Trophoblast cell (in vitro differentiated cells and primary cell): ENCODE results near the gene ULK3.

Experiments
- DNase-seq, 2 donors: peaks; one replicate each; pipeline ENCODE4 v3.0.0-alpha.2; 2016
- H2AFZ ChIP-seq: 2 replicates; pipeline ENCODE4 v1.6.1; 2013; ENCODE audit warnings: low read length, moderate library complexity, mild to moderate bottlenecking; ENCODE audit not compliant: insufficient read depth, poor library complexity
- H2AK5ac ChIP-seq: 2 replicates; pipeline ENCODE4 v1.6.1; 2013; ENCODE audit warnings: mild to moderate bottlenecking, low read length
- H2BK120ac ChIP-seq: 2 replicates; pipeline ENCODE4 v1.6.1; 2013; ENCODE audit warnings: low read length, mild to moderate bottlenecking, moderate library complexity; ENCODE audit not compliant: insufficient read depth, poor library complexity
- H2BK12ac ChIP-seq: 2 replicates; pipeline ENCODE4 v1.6.1; 2013; ENCODE audit warnings: mild to moderate bottlenecking, low read length, moderate library complexity
- H2BK5ac ChIP-seq: 2 replicates; pipeline ENCODE4 v1.6.1; 2013; ENCODE audit warnings: low read length, low read depth, moderate library complexity, mild to moderate bottlenecking; ENCODE audit not compliant: poor library complexity
- H3K14ac ChIP-seq: 2 replicates; pipeline ENCODE4 v1.6.1; 2013; ENCODE audit warnings: mild to moderate bottlenecking, low read length
- H3K18ac ChIP-seq: 2 replicates; pipeline ENCODE4 v1.6.1; 2013; ENCODE audit warnings: mild to moderate bottlenecking, low read length
- H3K23ac ChIP-seq: 2 replicates; pipeline ENCODE4 v1.6.1; 2013; ENCODE audit warnings: low read length
- H3K27ac ChIP-seq: 2 replicates; pipeline ENCODE4 v1.5.1; 2013; ENCODE audit warnings: low read depth, mild to moderate bottlenecking, inconsistent platforms, low read length, moderate library complexity
- H3K27me3 ChIP-seq: 2 replicates; pipeline ENCODE4 v1.6.1; 2013; ENCODE audit warnings: inconsistent platforms, mild to moderate bottlenecking, low read length, moderate library complexity; ENCODE audit not compliant: insufficient read depth
- H3K36me3 ChIP-seq, 2 experiments: 1 replicate in 1 of 2; 2 replicates in 1 of 2; pipeline ENCODE4 v1.6.1; 2013; ENCODE audit warnings: low read length in 2 of 2, mild to moderate bottlenecking in 2 of 2, moderate library complexity in 1 of 2; ENCODE audit not compliant: insufficient read depth in 2 of 2, control insufficient read depth in 1 of 2
- H3K4ac ChIP-seq: 2 replicates; pipeline ENCODE4 v1.6.1; 2013; ENCODE audit warnings: low read depth, mild to moderate bottlenecking, low read length, moderate library complexity
- H3K4me1 ChIP-seq, 2 experiments: 1 replicate in 1 of 2; 2 replicates in 1 of 2; pipeline ENCODE4 v1.6.1; 2013; ENCODE audit warnings: low read length in 2 of 2, mild to moderate bottlenecking in 2 of 2, moderate library complexity in 1 of 2; ENCODE audit not compliant: insufficient read depth in 2 of 2, control insufficient read depth in 1 of 2
- H3K4me2 ChIP-seq: 2 replicates; pipeline ENCODE4 v1.6.1; 2013; ENCODE audit warnings: inconsistent platforms, mild to moderate bottlenecking, low read length, moderate library complexity
- H3K4me3 ChIP-seq: 2 replicates; pipeline ENCODE4 v1.5.1; 2013; ENCODE audit warnings: mild to moderate bottlenecking, low read depth, low read length, inconsistent platforms
- H3K79me1 ChIP-seq: one replicate; pipeline ENCODE4 v1.6.1; 2013; ENCODE audit warnings: low read length
- H3K79me2 ChIP-seq: 2 replicates; pipeline ENCODE4 v1.6.1; 2013; ENCODE audit warnings: low read length, mild to moderate bottlenecking; ENCODE audit not compliant: control insufficient read depth, insufficient read depth, poor library complexity
- H3K9ac ChIP-seq: 2 replicates; pipeline ENCODE4 v1.6.1; 2013; ENCODE audit warnings: mild to moderate bottlenecking, low read length
- H3K9me3 ChIP-seq: 2 replicates; pipeline ENCODE4 v1.6.1; 2013; ENCODE audit warnings: low read depth, mild to moderate bottlenecking, control low read depth, inconsistent platforms, low read length; ENCODE audit not compliant: insufficient read depth
- H4K12ac ChIP-seq: 2 replicates; pipeline ENCODE4 v1.6.1; 2013; ENCODE audit warnings: low read depth, mild to moderate bottlenecking, low read length, moderate library complexity
- H4K8ac ChIP-seq: 2 replicates; pipeline ENCODE4 v1.6.1; 2013; ENCODE audit warnings: low read depth, mild to moderate bottlenecking, low read length, moderate library complexity
- H4K91ac ChIP-seq: one replicate; pipeline ENCODE4 v1.6.1; 2013; ENCODE audit warnings: low read depth, mild to moderate bottlenecking, low read length, moderate library complexity
- WGBS: extraction: QIAGEN DNeasy Blood & Tissue Kit; methylation state at CpG from one replicate; pipeline ENCODE4 v1.1.7; 2013; ENCODE audit warnings: missing lambda C conversion rate; ENCODE audit not compliant: insufficient read length, insufficient coverage; ENCODE audit errors: extremely low coverage; 5-methylcytosine and 5-hydroxymethylcytosine counted together

ULK3 gene

DNA sequence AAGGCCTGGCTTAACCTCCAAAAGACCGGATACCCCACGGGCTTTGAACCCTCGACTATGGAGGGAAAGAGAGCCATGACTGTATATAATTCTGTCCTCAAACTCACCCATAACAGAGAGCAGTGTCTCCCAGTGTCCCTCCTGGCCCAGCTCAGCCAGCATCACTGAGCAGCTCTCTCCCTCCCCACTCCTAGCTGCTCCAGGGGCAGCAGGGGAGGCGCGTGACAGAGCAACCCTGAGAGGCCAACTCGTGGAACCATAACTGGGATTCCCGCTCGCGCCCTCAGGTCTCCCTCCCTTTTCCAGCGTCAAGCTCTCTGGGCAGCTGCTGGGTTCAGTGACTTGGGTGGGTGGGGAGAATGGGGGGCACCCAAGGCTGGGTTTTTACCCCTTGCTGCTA lies 17.1 kb downstream of the ULK3 start:
- H4K91ac ChIP-seq = no peak overlapping the region
- no peak overlapping the region for H3K23ac ChIP-seq
- H2BK5ac ChIP-seq = no peak overlapping the region
- no peak overlapping the region for H3K18ac ChIP-seq
- no peaks in the 10 kb centered on the region for H3K79me1 ChIP-seq
- H4K12ac ChIP-seq = no peak overlapping the region
- H3K4ac ChIP-seq = no peak overlapping the region
- H3K36me3 ChIP-seq = no peaks in the 10 kb centered on the region
- no peak for DNase-seq
- no peak overlapping the region for H2BK120ac ChIP-seq
- no peak overlapping the region for H2BK12ac ChIP-seq
- no peak overlapping the region for H4K8ac ChIP-seq
- H3K4me2 ChIP-seq = no peak overlapping the region
- no peaks in the 10 kb centered on the region for H3K4me1 ChIP-seq
- H3K9me3 ChIP-seq = peaks cover 4% of the 10 kb centered on the region
- no peak overlapping the region for H2AFZ ChIP-seq
- peaks cover 8% of the 10 kb centered on the region for H3K27me3 ChIP-seq
- no CpG with 5 or more reads among the region's 10 CpGs for WGBS
- no peak overlapping the region for H3K27ac ChIP-seq
- H2AK5ac ChIP-seq = no peak overlapping the region
- H3K9ac ChIP-seq = no peak overlapping the region
- H3K14ac ChIP-seq = no peak overlapping the region
- H3K4me3 ChIP-seq = no peak overlapping the region
- no peaks in the 10 kb centered on the region for H3K79me2 ChIP-seq

DNA sequence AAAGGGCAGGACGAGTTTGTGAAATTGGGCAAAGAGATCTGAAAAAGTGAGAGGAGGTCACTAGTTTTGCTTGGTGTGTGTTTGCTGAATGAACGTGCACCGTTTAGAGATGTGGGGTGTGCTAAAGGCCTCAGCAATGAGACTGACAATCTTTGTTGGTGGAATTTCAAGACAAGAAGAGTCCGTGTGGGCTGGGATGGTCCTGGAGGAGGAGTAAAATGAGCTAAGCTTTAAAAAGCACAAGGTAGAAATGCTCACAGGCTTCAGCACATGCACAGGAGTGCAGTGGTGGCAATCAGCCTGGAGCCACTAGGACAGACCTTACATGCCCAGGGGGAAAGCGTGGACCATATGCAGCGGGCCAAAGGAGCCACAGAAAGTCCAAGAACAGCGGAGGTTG lies 18.0 kb downstream of the ULK3 start:
- DNase-seq = no peak
- Histone ChIP-seq H3K4ac (no peak overlapping the region), H3K4me2 (no peak overlapping the region), H4K8ac (no peak overlapping the region), H3K27me3 (peaks cover 8% of the 10 kb centered on the region), H3K23ac (no peak overlapping the region), H3K9me3 (peaks cover 4% of the 10 kb centered on the region), H3K18ac (no peak overlapping the region), H3K14ac (no peak overlapping the region), H2BK120ac (no peak overlapping the region), H2BK5ac (no peak overlapping the region), H2BK12ac (no peak overlapping the region), H3K9ac (no peak overlapping the region), H3K36me3 (no peaks in the 10 kb centered on the region), H3K4me1 (no peaks in the 10 kb centered on the region), H3K79me1 (no peaks in the 10 kb centered on the region), H3K27ac (no peak overlapping the region), H4K12ac (no peak overlapping the region), H2AFZ (no peak overlapping the region), H3K4me3 (no peak overlapping the region), H3K79me2 (no peaks in the 10 kb centered on the region), H4K91ac (no peak overlapping the region), H2AK5ac (no peak overlapping the region)
- no CpG with 5 or more reads among the region's 7 CpGs for WGBS

DNA sequence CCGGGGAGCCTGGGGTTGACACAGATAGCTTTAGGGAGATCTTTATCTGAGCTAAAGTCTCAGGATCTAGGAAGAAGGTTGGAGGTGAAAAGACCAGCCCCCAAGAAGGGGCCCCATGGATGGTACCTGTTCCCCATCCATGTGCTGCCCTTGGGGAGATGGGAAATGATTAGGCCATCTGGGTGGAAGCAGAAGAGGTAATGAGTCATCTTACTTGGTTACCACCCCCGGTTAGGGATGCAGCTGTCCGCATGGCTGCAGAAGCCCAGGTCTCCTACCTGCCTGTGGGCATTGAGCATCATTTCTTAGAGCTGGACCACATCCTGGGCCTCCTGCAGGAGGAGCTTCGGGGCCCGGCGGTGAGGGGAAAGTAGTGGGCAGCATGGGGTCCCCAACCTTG lies 19.6 kb downstream of the ULK3 start:
- Histone ChIP-seq H3K36me3 (no peaks in the 10 kb centered on the region), H3K27ac (no peak overlapping the region), H3K9me3 (peaks cover 4% of the 10 kb centered on the region), H2BK5ac (no peak overlapping the region), H3K4me1 (no peaks in the 10 kb centered on the region), H3K4me2 (no peak overlapping the region), H2BK120ac (no peak overlapping the region), H3K14ac (no peak overlapping the region), H4K91ac (no peak overlapping the region), H3K79me1 (no peaks in the 10 kb centered on the region), H3K4me3 (no peak overlapping the region), H4K12ac (no peak overlapping the region), H3K9ac (no peak overlapping the region), H3K79me2 (no peaks in the 10 kb centered on the region), H3K4ac (no peak overlapping the region), H3K23ac (no peak overlapping the region), H3K27me3 (peaks cover 8% of the 10 kb centered on the region), H3K18ac (no peak overlapping the region), H2AK5ac (no peak overlapping the region), H2AFZ (no peak overlapping the region), H4K8ac (no peak overlapping the region), H2BK12ac (no peak overlapping the region)
- DNase-seq = no peak
- no CpG with 5 or more reads among the region's 6 CpGs for WGBS

DNA sequence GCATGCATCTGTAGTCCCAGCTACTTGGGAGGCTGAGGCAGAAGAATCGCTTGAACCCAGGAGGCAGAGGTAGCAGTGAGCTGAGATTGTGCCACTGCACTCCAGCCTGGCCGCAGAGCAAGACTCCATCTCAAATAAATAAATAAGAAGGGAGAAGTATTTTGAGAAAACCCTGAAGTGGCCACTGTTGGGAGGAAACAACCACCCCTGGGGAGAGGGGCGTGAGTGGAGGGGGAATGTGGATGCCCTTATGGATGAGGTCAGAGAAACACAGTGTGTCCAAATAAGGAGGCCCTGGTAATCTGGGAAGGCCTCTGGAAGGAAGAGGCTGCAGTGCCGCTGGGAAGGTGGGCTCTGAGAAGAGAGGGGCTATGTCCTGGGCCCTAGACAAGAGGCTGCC lies 20.7 kb downstream of the ULK3 start:
- no peak for DNase-seq
- Histone ChIP-seq H4K12ac (no peak overlapping the region), H3K9ac (no peak overlapping the region), H3K27me3 (peaks cover 8% of the 10 kb centered on the region), H2BK12ac (no peak overlapping the region), H3K36me3 (no peaks in the 10 kb centered on the region), H3K9me3 (peaks cover 4% of the 10 kb centered on the region), H3K79me1 (no peaks in the 10 kb centered on the region), H3K4ac (no peak overlapping the region), H4K8ac (no peak overlapping the region), H2BK5ac (no peak overlapping the region), H3K4me3 (no peak overlapping the region), H3K18ac (no peak overlapping the region), H2BK120ac (no peak overlapping the region), H3K23ac (no peak overlapping the region), H3K79me2 (no peaks in the 10 kb centered on the region), H3K4me1 (no peaks in the 10 kb centered on the region), H3K14ac (no peak overlapping the region), H3K27ac (no peak overlapping the region), H4K91ac (no peak overlapping the region), H2AFZ (no peak overlapping the region), H2AK5ac (no peak overlapping the region), H3K4me2 (no peak overlapping the region)
- WGBS = no CpG with 5 or more reads among the region's 4 CpGs
